C4-2B (cell line): ENCODE data around the gene SLC9A9.

Source experiments
- ZFX ChIP-seq: fragments of 450-650 bp; IDR thresholded peaks from 2 replicates; pipeline ENCODE4 v1.6.1; 2017
- TF ChIP-seq, protein P1 (sequence below): fragments of 450-650 bp; conservative IDR thresholded peaks from 2 replicates; pipeline ENCODE4 v1.5.1; 2017; ENCODE audit warnings: mild to moderate bottlenecking

DNA sequence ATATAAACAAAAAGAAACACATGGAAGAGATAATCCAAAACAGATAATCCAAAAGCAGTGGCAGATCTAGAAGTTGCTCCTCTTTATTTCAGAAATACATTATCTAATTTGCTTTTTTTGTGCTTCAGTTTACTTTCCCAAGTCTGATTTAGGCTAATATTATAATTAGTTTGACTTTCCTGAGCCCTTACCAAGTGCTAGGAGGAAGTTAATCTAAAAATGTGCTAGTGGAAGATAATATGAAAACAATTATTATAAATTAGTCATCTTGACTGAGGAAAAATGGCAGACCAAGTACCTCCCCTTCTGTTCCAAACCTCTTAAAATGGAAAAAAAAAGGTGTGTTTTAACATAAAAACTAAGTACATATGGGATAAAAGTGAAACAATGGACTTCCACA is 17.5 kb downstream of the SLC9A9 start:
- TF ChIP-seq, protein P1, sequence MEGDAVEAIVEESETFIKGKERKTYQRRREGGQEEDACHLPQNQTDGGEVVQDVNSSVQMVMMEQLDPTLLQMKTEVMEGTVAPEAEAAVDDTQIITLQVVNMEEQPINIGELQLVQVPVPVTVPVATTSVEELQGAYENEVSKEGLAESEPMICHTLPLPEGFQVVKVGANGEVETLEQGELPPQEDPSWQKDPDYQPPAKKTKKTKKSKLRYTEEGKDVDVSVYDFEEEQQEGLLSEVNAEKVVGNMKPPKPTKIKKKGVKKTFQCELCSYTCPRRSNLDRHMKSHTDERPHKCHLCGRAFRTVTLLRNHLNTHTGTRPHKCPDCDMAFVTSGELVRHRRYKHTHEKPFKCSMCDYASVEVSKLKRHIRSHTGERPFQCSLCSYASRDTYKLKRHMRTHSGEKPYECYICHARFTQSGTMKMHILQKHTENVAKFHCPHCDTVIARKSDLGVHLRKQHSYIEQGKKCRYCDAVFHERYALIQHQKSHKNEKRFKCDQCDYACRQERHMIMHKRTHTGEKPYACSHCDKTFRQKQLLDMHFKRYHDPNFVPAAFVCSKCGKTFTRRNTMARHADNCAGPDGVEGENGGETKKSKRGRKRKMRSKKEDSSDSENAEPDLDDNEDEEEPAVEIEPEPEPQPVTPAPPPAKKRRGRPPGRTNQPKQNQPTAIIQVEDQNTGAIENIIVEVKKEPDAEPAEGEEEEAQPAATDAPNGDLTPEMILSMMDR = no peak
- TF ChIP-seq ZFX = no peak
